HAP-1 (cell line): Measurements from ENCODE around the gene IMPDH1.

ENCODE experiments used
- DNase-seq, 2 experiments: peaks; one replicate each; pipeline ENCODE4 v3.0.0-alpha.2; 2016 to 2020; ENCODE audit warnings: low spot score in 2 of 2
- H3K27me3 ChIP-seq: fragments of 250-450 bp; sonication (Bioruptor Pico); 2 replicates; pipeline ENCODE4 v1.5.1; 2020; ENCODE audit warnings: low read depth, mild to moderate bottlenecking, moderate library complexity
- H3K36me3 ChIP-seq: fragments of 250-450 bp; sonication (Bioruptor Pico); replicated peaks from 2 replicates; pipeline ENCODE4 v1.5.1; 2020; ENCODE audit warnings: mild to moderate bottlenecking
- H3K4me1 ChIP-seq: fragments of 250-450 bp; sonication (Bioruptor Pico); 2 replicates; pipeline ENCODE4 v1.5.1; 2020; ENCODE audit warnings: mild to moderate bottlenecking
- H3K4me3 ChIP-seq: fragments of 250-450 bp; sonication (Bioruptor Pico); 2 replicates; pipeline ENCODE4 v1.5.1; 2020; ENCODE audit warnings: mild to moderate bottlenecking, moderate library complexity
- H3K9me3 ChIP-seq: fragments of 250-450 bp; sonication (Bioruptor Pico); 2 replicates; pipeline ENCODE4 v1.5.1; 2020; ENCODE audit warnings: mild to moderate bottlenecking, moderate library complexity
- in situ Hi-C: fragments of 300-500 bp; cut with MboI; formaldehyde crosslinking; loops from 3 replicates; pipeline ENCODE4 v1.14.3; 2020; ENCODE audit warnings: low sequenced_read_pairs, inconsistent platforms, mixed read lengths

Gene IMPDH1

GRCh38 chr7:128424686-128425275, 15.0 kb upstream of the IMPDH1 start:
- Histone ChIP-seq H3K4me3 (no peak overlapping the region), H3K36me3 (no peaks in the 10 kb centered on the region), H3K9me3 (no peaks in the 10 kb centered on the region), H3K4me1 (no peaks in the 10 kb centered on the region), H3K27me3 (no peaks in the 10 kb centered on the region)
- DNase-seq = no peak
- in situ Hi-C loops = no loop called here

DNA sequence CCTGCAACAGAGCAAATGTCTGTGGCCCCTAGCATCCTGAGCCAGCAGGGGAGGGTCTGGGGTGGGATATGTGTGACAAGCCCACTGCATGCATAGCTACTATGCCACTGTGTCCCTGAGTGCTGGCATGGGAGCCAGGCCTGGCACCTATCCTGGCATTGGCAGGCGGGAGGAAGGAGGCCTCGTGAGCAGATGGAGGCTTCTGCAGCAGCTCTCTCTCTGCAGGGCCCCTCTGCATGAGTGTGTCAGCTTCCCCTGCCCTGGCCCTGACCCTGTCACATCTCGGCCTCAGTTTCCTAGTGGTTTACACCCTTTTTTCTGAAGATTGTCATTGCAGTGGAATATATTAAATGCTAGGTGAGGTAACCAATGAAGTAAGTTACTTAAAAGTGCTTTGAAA, 13.1 kb upstream of the IMPDH1 start:
- DNase-seq = no peak
- Histone ChIP-seq H3K9me3 (no peaks in the 10 kb centered on the region), H3K4me3 (no peak overlapping the region), H3K4me1 (no peaks in the 10 kb centered on the region), H3K36me3 (no peaks in the 10 kb centered on the region), H3K27me3 (no peaks in the 10 kb centered on the region)
- in situ Hi-C loops = no loop called here

DNA sequence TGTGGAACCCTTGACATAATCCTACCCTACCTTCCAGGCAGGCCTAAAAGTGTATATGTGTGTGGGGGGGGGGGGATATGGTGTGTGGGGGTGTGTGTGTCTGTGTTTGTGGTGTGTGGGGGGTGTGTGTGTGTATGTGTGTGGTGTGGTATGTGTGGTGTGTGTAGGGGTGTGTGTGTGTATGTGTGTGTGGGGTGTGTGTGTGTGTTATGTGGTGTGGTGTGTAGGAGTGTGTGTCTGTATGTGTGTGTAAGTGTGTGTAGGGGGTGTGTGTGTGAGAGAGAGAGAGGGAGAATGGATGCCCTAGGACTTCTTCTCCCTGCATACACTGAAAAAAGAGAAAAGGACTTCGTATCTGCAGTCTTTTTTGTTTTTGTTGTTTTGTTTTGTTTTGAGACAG, 12.3 kb upstream of the IMPDH1 start:
- no peaks in the 10 kb centered on the region for H3K27me3 ChIP-seq
- H3K4me3 ChIP-seq = no peak overlapping the region
- H3K9me3 ChIP-seq = no peaks in the 10 kb centered on the region
- no peaks in the 10 kb centered on the region for H3K4me1 ChIP-seq
- H3K36me3 ChIP-seq = no peaks in the 10 kb centered on the region
- in situ Hi-C loops = no loop called here
- no peak for DNase-seq

GRCh38 chr7:128421384-128421783, 11.6 kb upstream of the IMPDH1 start:
- H3K9me3 ChIP-seq = no peaks in the 10 kb centered on the region
- no peak overlapping the region for H3K4me3 ChIP-seq
- no peak for DNase-seq
- no peaks in the 10 kb centered on the region for H3K36me3 ChIP-seq
- no peaks in the 10 kb centered on the region for H3K27me3 ChIP-seq
- in situ Hi-C loops = no loop called here
- no peaks in the 10 kb centered on the region for H3K4me1 ChIP-seq

GRCh38 chr7:128420773-128421172, 11.0 kb upstream of the IMPDH1 start:
- Histone ChIP-seq H3K27me3 (no peaks in the 10 kb centered on the region), H3K9me3 (no peaks in the 10 kb centered on the region), H3K4me1 (no peaks in the 10 kb centered on the region), H3K36me3 (no peaks in the 10 kb centered on the region), H3K4me3 (no peak overlapping the region)
- DNase-seq = no peak
- in situ Hi-C loops = no loop called here

GRCh38 chr7:128419257-128419656, 9.5 kb upstream of the IMPDH1 start:
- no peak for DNase-seq
- no peaks in the 10 kb centered on the region for H3K36me3 ChIP-seq
- H3K9me3 ChIP-seq = no peaks in the 10 kb centered on the region
- H3K27me3 ChIP-seq = no peaks in the 10 kb centered on the region
- in situ Hi-C loops = no loop called here
- H3K4me3 ChIP-seq = no peak overlapping the region
- no peaks in the 10 kb centered on the region for H3K4me1 ChIP-seq

DNA sequence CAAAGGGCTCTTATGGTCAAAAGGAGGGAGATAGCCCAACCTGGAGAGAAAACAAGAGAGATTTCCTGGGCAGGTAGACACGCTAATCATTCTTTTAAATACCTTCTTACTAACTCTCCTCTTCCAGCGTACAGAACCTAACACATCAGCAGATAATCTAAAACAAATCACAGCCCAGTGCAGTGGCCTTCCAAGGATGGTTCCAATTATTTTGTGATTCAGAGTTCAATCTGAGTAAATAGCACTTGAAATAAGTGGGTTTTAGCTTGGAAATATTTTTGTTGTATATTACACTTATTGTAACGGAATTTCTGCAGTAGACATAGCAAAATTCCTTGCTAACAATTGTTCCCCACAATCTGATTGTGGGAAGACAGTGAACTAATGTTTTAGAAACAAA, 7.3 kb upstream of the IMPDH1 start:
- no peak overlapping the region for H3K4me3 ChIP-seq
- H3K27me3 ChIP-seq = no peaks in the 10 kb centered on the region
- DNase-seq = no peak
- no peaks in the 10 kb centered on the region for H3K36me3 ChIP-seq
- H3K9me3 ChIP-seq = no peaks in the 10 kb centered on the region
- in situ Hi-C loops = no loop called here
- H3K4me1 ChIP-seq = no peaks in the 10 kb centered on the region

GRCh38 chr7:128415217-128415785, 5.5 kb upstream of the IMPDH1 start:
- no peaks in the 10 kb centered on the region for H3K27me3 ChIP-seq
- DNase-seq = no peak
- peaks cover 3% of the 10 kb centered on the region for H3K4me1 ChIP-seq
- H3K4me3 ChIP-seq = no peak overlapping the region
- no peaks in the 10 kb centered on the region for H3K9me3 ChIP-seq
- in situ Hi-C loops = no loop called here
- no peaks in the 10 kb centered on the region for H3K36me3 ChIP-seq

GRCh38 chr7:128410451-128410753, 620 bp upstream of the IMPDH1 start:
- Histone ChIP-seq H3K9me3 (no peaks in the 10 kb centered on the region), H3K4me1 (peaks cover 22% of the 10 kb centered on the region), H3K4me3 (peak overlapping the region; percentile 57), H3K36me3 (no peaks in the 10 kb centered on the region; the same call in none of the 2 replicates), H3K27me3 (no peaks in the 10 kb centered on the region)
- in situ Hi-C loops = no loop called here
- no peak for DNase-seq

GRCh38 chr7:128408709-128409595, 830 bp downstream of the IMPDH1 start:
- Histone ChIP-seq H3K27me3 (no peaks in the 10 kb centered on the region), H3K4me3 (peak overlapping the region; percentile 57), H3K36me3 (peaks cover 4% of the 10 kb centered on the region), H3K4me1 (peaks cover 32% of the 10 kb centered on the region), H3K9me3 (no peaks in the 10 kb centered on the region)
- in situ Hi-C loops = no loop called here
- peak in 1 of 2 experiments; percentile 46 for DNase-seq

DNA sequence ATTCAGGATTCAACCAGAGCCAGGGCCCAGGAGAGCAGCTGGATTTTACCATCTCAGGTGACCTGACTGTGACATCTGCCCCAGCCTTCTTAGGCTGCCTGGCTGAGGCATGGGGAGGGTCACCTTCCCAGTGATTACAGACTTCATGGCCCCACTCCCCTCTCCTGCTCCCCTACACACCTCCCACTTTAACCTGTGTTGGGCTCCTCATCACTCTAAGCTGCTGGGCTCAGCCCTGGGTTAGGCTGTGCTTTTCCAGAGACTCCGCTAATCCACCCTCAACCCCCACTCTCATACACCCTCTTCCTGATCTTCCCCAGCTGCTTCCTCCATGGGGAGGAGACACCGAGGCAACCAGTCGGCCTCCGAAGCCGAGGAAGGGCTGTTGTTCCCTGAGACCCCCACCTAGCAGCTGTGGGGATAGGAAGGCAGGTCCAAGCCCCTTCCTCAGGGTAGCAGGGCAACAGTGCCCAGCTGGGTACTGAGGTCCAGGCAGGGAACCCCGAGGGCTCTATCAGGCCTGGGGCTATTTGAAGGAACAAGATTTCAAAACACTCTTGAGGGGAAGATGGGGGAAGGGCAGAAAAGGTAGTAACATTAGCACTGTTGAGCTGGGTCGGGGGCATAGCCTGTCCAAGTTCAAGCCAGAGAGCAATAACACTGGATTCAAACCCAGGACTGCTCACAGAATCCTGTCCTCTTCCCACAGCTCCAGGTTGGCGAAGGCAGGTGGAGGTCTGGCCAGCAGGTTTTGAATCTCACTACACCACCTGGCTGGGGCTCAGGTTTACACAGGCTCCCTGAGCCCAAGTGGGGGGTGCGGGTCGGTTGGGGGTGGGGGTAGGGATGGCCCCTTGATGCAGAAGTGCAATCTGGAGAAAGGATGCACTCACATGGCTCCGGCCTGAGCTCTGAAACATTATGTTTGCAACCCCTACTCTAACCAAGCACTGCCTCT, 1.8 kb downstream of the IMPDH1 start:
- peak in 1 of 2 experiments; percentile 34 for DNase-seq
- H3K4me1 ChIP-seq = peaks cover 33% of the 10 kb centered on the region
- peak overlapping the region; percentile 57 for H3K4me3 ChIP-seq
- H3K9me3 ChIP-seq = no peaks in the 10 kb centered on the region
- H3K27me3 ChIP-seq = no peaks in the 10 kb centered on the region
- H3K36me3 ChIP-seq = peaks cover 10% of the 10 kb centered on the region
- in situ Hi-C loops = no loop called here

DNA sequence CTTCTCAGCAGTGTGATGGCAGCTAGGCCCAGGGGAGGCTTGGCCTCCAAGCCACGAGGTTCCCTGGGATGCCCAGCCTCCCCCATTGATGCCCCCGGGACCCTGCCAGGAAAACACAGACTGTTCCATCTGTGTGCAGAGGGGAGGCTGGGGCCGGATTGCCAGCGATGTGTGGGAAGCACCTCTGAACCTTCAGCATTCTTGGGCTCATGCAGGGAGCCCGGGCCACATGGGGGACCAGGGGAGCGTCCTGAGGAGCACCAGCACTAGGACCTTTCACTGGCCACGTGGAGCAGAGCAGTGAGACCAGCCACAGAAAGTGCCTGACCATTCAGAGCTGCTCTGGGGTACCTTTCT, 2.6 kb downstream of the IMPDH1 start:
- Histone ChIP-seq H3K36me3 (peaks cover 18% of the 10 kb centered on the region), H3K4me1 (peaks cover 33% of the 10 kb centered on the region), H3K4me3 (no peak overlapping the region), H3K9me3 (no peaks in the 10 kb centered on the region), H3K27me3 (no peaks in the 10 kb centered on the region)
- in situ Hi-C loops = no loop called here
- no peak for DNase-seq

GRCh38 chr7:128406314-128407232, 3.2 kb downstream of the IMPDH1 start:
- Histone ChIP-seq H3K4me1 (peaks cover 33% of the 10 kb centered on the region), H3K27me3 (no peaks in the 10 kb centered on the region)

More at GRCh38 chr7:128406314-128407232, 3.2 kb downstream of the IMPDH1 start:
- in situ Hi-C loops = no loop called here
- Histone ChIP-seq H3K36me3 (peaks cover 22% of the 10 kb centered on the region), H3K4me3 (no peak overlapping the region), H3K9me3 (no peaks in the 10 kb centered on the region)
- no peak for DNase-seq
